Measurements from ENCODE around the gene NXN. TPM values are rescaled to one million over a fixed set of nuclear protein-coding genes. Genes with fewer than 3 reads are reported as not detected.
"Not testable (repeated sequence)": the region's sequence is repeated elsewhere in the genome, so short reads cannot be mapped to it uniquely, and the experiment has no call there.

The NXN gene
- total and polyA plus RNA-seq, 4 donors: 25.7 to 60.6 (median 44.0) TPM

- no peak overlapping the region for H3K4me3 ChIP-seq (ENCODE audit: low read depth, low read length)
- no CpG with 5 or more reads among the region's 8 CpGs for whole genome bisulfite sequencing (ENCODE audit: insufficient coverage)
- H3K27me3 ChIP-seq (ENCODE audit: control insufficient read depth, insufficient read depth, low read length): no peaks in the 10 kb centered on the region
- peaks cover 17% of the 10 kb centered on the region for H3K4me1 ChIP-seq (ENCODE audit: control insufficient read depth, insufficient read depth, low read length)
- no peak overlapping the region for H3K27ac ChIP-seq (ENCODE audit: low read depth, low read length)
- peaks cover 11% of the 10 kb centered on the region for H3K36me3 ChIP-seq (ENCODE audit: control insufficient read depth, insufficient read depth, low read length)
- no peak for DNase-seq (ENCODE audit: low read depth in 4 of 6, low spot score in 6 of 6)
- no peaks in the 10 kb centered on the region for H3K9me3 ChIP-seq (ENCODE audit: control insufficient read depth, insufficient read depth, low read length)
Measured at GRCh38 chr17:962166-962565, 17.4 kb downstream of the NXN start.

- WGBS (ENCODE audit: insufficient coverage): 92% methylated on average over 26 of the region's 31 CpGs
- Histone ChIP-seq H3K27ac (ENCODE audit: low read depth, low read length) (no peak overlapping the region), H3K4me1 (ENCODE audit: control insufficient read depth, insufficient read depth, low read length) (peaks cover 15% of the 10 kb centered on the region), H3K27me3 (ENCODE audit: control insufficient read depth, insufficient read depth, low read length) (no peaks in the 10 kb centered on the region), H3K36me3 (ENCODE audit: control insufficient read depth, insufficient read depth, low read length) (peaks cover 14% of the 10 kb centered on the region), H3K9me3 (ENCODE audit: control insufficient read depth, insufficient read depth, low read length) (no peaks in the 10 kb centered on the region), H3K4me3 (ENCODE audit: low read depth, low read length) (no peak overlapping the region)
- no peak for DNase-seq (ENCODE audit: low read depth in 4 of 6, low spot score in 6 of 6)
Measured at GRCh38 chr17:958712-959451, 20.7 kb downstream of the NXN start.

- Histone ChIP-seq H3K4me1 (ENCODE audit: control insufficient read depth, insufficient read depth, low read length) (peaks cover 7% of the 10 kb centered on the region), H3K27ac (ENCODE audit: low read depth, low read length) (no peak overlapping the region), H3K9me3 (ENCODE audit: control insufficient read depth, insufficient read depth, low read length) (no peaks in the 10 kb centered on the region), H3K4me3 (ENCODE audit: low read depth, low read length) (no peak overlapping the region), H3K36me3 (ENCODE audit: control insufficient read depth, insufficient read depth, low read length) (peaks cover 17% of the 10 kb centered on the region), H3K27me3 (ENCODE audit: control insufficient read depth, insufficient read depth, low read length) (no peaks in the 10 kb centered on the region)
- WGBS (ENCODE audit: insufficient coverage): 87% methylated on average over 20 of the region's 20 CpGs
- DNase-seq (ENCODE audit: low read depth in 4 of 6, low spot score in 6 of 6): no peak
Measured at GRCh38 chr17:957856-958421, 21.6 kb downstream of the NXN start.

- Histone ChIP-seq H3K4me1 (ENCODE audit: control insufficient read depth, insufficient read depth, low read length) (peaks cover 4% of the 10 kb centered on the region), H3K4me3 (ENCODE audit: low read depth, low read length) (no peak overlapping the region), H3K27ac (ENCODE audit: low read depth, low read length) (no peak overlapping the region), H3K9me3 (ENCODE audit: control insufficient read depth, insufficient read depth, low read length) (no peaks in the 10 kb centered on the region), H3K36me3 (ENCODE audit: control insufficient read depth, insufficient read depth, low read length) (peaks cover 17% of the 10 kb centered on the region), H3K27me3 (ENCODE audit: control insufficient read depth, insufficient read depth, low read length) (no peaks in the 10 kb centered on the region)
- no CpG with 5 or more reads among the region's 8 CpGs for WGBS (ENCODE audit: insufficient coverage)
- DNase-seq (ENCODE audit: low read depth in 4 of 6, low spot score in 6 of 6): peak in 1 of 6 donors; percentile 46
Measured at GRCh38 chr17:956905-957304, 22.7 kb downstream of the NXN start.

- DNase-seq (ENCODE audit: low read depth in 4 of 6, low spot score in 6 of 6): peak in 1 of 6 donors; percentile 49
- H3K27me3 ChIP-seq (ENCODE audit: control insufficient read depth, insufficient read depth, low read length): no peaks in the 10 kb centered on the region
- H3K9me3 ChIP-seq (ENCODE audit: control insufficient read depth, insufficient read depth, low read length): no peaks in the 10 kb centered on the region
- H3K4me1 ChIP-seq (ENCODE audit: control insufficient read depth, insufficient read depth, low read length): peaks cover 19% of the 10 kb centered on the region
- peaks cover 17% of the 10 kb centered on the region for H3K36me3 ChIP-seq (ENCODE audit: control insufficient read depth, insufficient read depth, low read length)
- WGBS (ENCODE audit: insufficient coverage): 54% methylated on average over 12 of the region's 23 CpGs
- peak overlapping the region; percentile 63 for H3K27ac ChIP-seq (ENCODE audit: low read depth, low read length)
- no peak overlapping the region for H3K4me3 ChIP-seq (ENCODE audit: low read depth, low read length)
Measured at GRCh38 chr17:954431-955164, 25.0 kb downstream of the NXN start.

GRCh38 chr17:953767-954166 lies 25.8 kb downstream of the NXN start:
- H3K9me3 ChIP-seq (ENCODE audit: control insufficient read depth, insufficient read depth, low read length): no peaks in the 10 kb centered on the region
- no peaks in the 10 kb centered on the region for H3K27me3 ChIP-seq (ENCODE audit: control insufficient read depth, insufficient read depth, low read length)
- peaks cover 11% of the 10 kb centered on the region for H3K36me3 ChIP-seq (ENCODE audit: control insufficient read depth, insufficient read depth, low read length)
- no peak for DNase-seq (ENCODE audit: low read depth in 4 of 6, low spot score in 6 of 6)
- WGBS (ENCODE audit: insufficient coverage): 96% methylated on average over 14 of the region's 16 CpGs
- H3K4me3 ChIP-seq (ENCODE audit: low read depth, low read length): no peak overlapping the region
- H3K27ac ChIP-seq (ENCODE audit: low read depth, low read length): no peak overlapping the region
- H3K4me1 ChIP-seq (ENCODE audit: control insufficient read depth, insufficient read depth, low read length): peaks cover 21% of the 10 kb centered on the region

GRCh38 chr17:952592-952991 lies 27.0 kb downstream of the NXN start:
- H3K27ac ChIP-seq (ENCODE audit: low read depth, low read length); H3K36me3 ChIP-seq (ENCODE audit: control insufficient read depth, insufficient read depth, low read length); DNase-seq (ENCODE audit: low read depth in 4 of 6, low spot score in 6 of 6); H3K9me3 ChIP-seq (ENCODE audit: control insufficient read depth, insufficient read depth, low read length); H3K4me3 ChIP-seq (ENCODE audit: low read depth, low read length); H3K27me3 ChIP-seq (ENCODE audit: control insufficient read depth, insufficient read depth, low read length): not testable (repeated sequence)
- peaks cover 25% of the 10 kb centered on the region for H3K4me1 ChIP-seq (ENCODE audit: control insufficient read depth, insufficient read depth, low read length)
- WGBS (ENCODE audit: insufficient coverage): 94% methylated on average over 7 of the region's 18 CpGs

- peak in 1 of 6 donors; percentile 41 for DNase-seq (ENCODE audit: low read depth in 4 of 6, low spot score in 6 of 6)
- 20% methylated on average over 8 of the region's 27 CpGs for WGBS (ENCODE audit: insufficient coverage)
- Histone ChIP-seq H3K36me3 (ENCODE audit: control insufficient read depth, insufficient read depth, low read length) (peaks cover 10% of the 10 kb centered on the region), H3K4me1 (ENCODE audit: control insufficient read depth, insufficient read depth, low read length) (peaks cover 25% of the 10 kb centered on the region), H3K9me3 (ENCODE audit: control insufficient read depth, insufficient read depth, low read length) (no peaks in the 10 kb centered on the region), H3K4me3 (ENCODE audit: low read depth, low read length) (no peak overlapping the region), H3K27me3 (ENCODE audit: control insufficient read depth, insufficient read depth, low read length) (no peaks in the 10 kb centered on the region), H3K27ac (ENCODE audit: low read depth, low read length) (peak overlapping the region; percentile 45)
Measured at GRCh38 chr17:951325-952132, 28.0 kb downstream of the NXN start.

- peaks cover 11% of the 10 kb centered on the region for H3K36me3 ChIP-seq (ENCODE audit: control insufficient read depth, insufficient read depth, low read length)
Measured at GRCh38 chr17:949623-950303, 29.8 kb downstream of the NXN start.

More at GRCh38 chr17:949623-950303, 29.8 kb downstream of the NXN start:
- Histone ChIP-seq H3K4me1 (ENCODE audit: control insufficient read depth, insufficient read depth, low read length) (peaks cover 25% of the 10 kb centered on the region), H3K4me3 (ENCODE audit: low read depth, low read length) (no peak overlapping the region), H3K9me3 (ENCODE audit: control insufficient read depth, insufficient read depth, low read length) (no peaks in the 10 kb centered on the region), H3K27me3 (ENCODE audit: control insufficient read depth, insufficient read depth, low read length) (no peaks in the 10 kb centered on the region), H3K27ac (ENCODE audit: low read depth, low read length) (peak overlapping the region; percentile 64)
- 18% methylated on average over 5 of the region's 12 CpGs for WGBS (ENCODE audit: insufficient coverage)
- peak in 2 of 6 donors; percentile 51 to 53 for DNase-seq (ENCODE audit: low read depth in 4 of 6, low spot score in 6 of 6)

Measured in spinal cord (tissue), 10 donors.